Adipose tissue (tissue), 3 donors: ENCODE measurements around the gene MAGEC1. TPM values are rescaled to one million over a fixed set of nuclear protein-coding genes. Genes with fewer than 3 reads are reported as not detected.
"Not testable (repeated sequence)": the region's sequence is repeated elsewhere in the genome, so short reads cannot be mapped to it uniquely, and the experiment has no call there.

ENCODE experiments used
- H3K27ac ChIP-seq: one replicate; pipeline ENCODE4 v1.5.1; 2013; ENCODE audit warnings: low read depth, low read length
- WGBS, 3 donors: extraction: QIAGEN DNeasy Blood & Tissue Kit; methylation state at CpG; one replicate each; pipeline ENCODE4 v1.1.7; 2013; 5-methylcytosine and 5-hydroxymethylcytosine counted together
- polyA plus RNA-seq, 3 donors: library from polyadenylated mRNA; stranded (reverse); fragments of 200-250 nt; gene quantifications; one replicate each; pipeline ENCODE4 v1.2.3, GENCODE V29; 2013
- donor health status: healthy with polysubstance abuse.
- donor health status: Bipolar disorder and iron deficiency.
- donor health status: healthy.

Gene MAGEC1, protein sequence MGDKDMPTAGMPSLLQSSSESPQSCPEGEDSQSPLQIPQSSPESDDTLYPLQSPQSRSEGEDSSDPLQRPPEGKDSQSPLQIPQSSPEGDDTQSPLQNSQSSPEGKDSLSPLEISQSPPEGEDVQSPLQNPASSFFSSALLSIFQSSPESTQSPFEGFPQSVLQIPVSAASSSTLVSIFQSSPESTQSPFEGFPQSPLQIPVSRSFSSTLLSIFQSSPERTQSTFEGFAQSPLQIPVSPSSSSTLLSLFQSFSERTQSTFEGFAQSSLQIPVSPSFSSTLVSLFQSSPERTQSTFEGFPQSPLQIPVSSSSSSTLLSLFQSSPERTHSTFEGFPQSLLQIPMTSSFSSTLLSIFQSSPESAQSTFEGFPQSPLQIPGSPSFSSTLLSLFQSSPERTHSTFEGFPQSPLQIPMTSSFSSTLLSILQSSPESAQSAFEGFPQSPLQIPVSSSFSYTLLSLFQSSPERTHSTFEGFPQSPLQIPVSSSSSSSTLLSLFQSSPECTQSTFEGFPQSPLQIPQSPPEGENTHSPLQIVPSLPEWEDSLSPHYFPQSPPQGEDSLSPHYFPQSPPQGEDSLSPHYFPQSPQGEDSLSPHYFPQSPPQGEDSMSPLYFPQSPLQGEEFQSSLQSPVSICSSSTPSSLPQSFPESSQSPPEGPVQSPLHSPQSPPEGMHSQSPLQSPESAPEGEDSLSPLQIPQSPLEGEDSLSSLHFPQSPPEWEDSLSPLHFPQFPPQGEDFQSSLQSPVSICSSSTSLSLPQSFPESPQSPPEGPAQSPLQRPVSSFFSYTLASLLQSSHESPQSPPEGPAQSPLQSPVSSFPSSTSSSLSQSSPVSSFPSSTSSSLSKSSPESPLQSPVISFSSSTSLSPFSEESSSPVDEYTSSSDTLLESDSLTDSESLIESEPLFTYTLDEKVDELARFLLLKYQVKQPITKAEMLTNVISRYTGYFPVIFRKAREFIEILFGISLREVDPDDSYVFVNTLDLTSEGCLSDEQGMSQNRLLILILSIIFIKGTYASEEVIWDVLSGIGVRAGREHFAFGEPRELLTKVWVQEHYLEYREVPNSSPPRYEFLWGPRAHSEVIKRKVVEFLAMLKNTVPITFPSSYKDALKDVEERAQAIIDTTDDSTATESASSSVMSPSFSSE
- polyA plus RNA-seq, result not detected

DNA sequence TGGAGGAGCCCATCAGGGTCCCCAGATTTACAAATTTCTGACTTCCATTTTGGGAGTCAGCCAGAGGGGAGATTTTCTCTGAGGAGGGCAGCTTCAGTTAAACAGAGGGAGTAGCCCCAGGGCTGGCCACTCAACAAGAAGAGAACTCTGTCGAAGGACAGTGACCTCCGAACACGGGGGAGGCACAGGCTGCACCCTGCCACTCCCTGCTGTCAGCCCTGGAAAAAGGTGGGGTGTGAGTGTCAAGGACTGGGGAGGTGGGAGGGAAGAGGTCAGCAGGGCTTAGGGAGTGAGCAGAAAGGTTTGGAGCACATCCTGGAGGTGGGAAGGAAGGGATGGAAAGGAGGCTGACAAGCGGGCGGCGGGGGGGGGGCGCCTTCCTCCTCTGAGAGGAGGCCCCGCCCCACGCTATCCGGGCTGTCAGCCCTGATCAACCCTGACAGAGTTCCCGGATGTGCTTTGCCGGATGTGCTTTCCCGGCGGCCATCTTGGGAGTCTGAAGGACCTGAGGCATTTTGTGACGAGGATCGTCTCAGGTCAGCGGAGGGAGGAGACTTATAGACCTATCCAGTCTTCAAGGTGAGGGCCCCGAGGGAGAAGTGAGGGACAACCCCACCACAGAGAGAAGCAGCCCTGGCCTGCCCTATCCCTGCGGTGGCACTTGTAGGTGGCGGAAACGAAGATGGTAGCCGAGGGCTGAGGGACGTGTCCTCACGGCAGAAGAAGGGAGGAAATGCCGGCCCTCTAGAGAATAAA lies at the start of gene MAGEC1:
MAGEC1 (plus strand) TSS at position 495 of the 756 bp plus-strand sequence. CDS start 1,179 bp downstream, outside the sequence.
- no peak within 1 kb of the TSS for H3K27ac ChIP-seq
- 89 to 95% (median 92%) methylated on average over 17 to 25 of the region's 25 CpGs for WGBS, 3 donors

GRCh38 chrX:141857479-141857878 lies 46.2 kb upstream of the MAGEC1 start:
- no peak overlapping the region for H3K27ac ChIP-seq
- 30 to 54% (median 31%) methylated on average over 3 of the region's 3 CpGs for WGBS, 3 donors

DNA sequence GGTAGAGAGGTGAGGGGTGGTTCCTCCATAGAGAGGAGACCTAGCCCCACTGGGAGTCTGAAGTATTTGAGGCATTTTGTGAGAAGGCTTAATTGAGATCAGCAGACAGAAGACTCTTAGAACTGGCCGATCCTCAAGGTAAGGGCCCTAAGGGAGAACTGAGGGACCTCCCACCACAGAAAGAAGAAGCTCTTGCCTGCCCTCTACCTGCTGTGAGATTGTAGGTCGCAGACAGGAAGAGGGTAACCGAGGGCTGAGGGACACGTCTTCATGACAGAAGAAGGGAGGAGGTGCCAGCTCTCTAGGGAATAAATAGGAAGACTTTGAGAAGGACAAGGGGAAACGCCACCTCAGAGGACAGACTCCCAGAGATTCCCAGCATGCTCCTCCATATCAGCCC lies 24.1 kb upstream of the MAGEC1 start:
- H3K27ac ChIP-seq, result no peak overlapping the region
- 43 to 72% (median 53%) methylated on average over 3 to 5 of the region's 5 CpGs for WGBS, 3 donors

DNA sequence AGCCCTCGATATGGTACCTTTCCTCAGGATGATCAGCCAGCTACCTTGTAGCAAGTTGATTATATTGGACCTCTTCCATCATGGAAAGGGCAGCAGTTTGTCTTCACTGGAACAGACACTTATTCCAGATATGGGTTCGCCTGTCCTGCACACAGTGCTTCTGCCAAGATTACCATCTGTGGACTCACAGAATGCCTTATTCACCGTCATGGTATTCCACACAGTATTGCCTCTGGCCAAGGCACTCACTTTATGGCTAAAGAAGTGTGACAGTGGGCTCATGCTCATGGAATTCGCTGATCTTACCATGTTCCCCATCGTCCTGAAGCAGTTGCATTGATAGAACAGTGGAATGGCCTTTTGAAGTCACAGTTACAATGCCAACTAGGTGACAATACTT lies 14.9 kb upstream of the MAGEC1 start:
- 62 to 86% (median 82%) methylated on average over 4 to 5 of the region's 5 CpGs for WGBS, 3 donors
- not testable (repeated sequence) for H3K27ac ChIP-seq

GRCh38 chrX:141894733-141895132 lies 9.0 kb upstream of the MAGEC1 start:
- no peak overlapping the region for H3K27ac ChIP-seq
- 75 to 94% (median 86%) methylated on average over 7 of the region's 7 CpGs for WGBS, 3 donors

GRCh38 chrX:141897690-141898089 lies 6.0 kb upstream of the MAGEC1 start:
- 84 to 93% (median 86%) methylated on average over 2 of the region's 2 CpGs for WGBS, 3 donors

GRCh38 chrX:141902366-141902765 lies 1.3 kb upstream of the MAGEC1 start:
- WGBS, 3 donors, result 59 to 83% (median 76%) methylated on average over 4 of the region's 4 CpGs
- no peak overlapping the region for H3K27ac ChIP-seq

More at GRCh38 chrX:141897690-141898089, 6.0 kb upstream of the MAGEC1 start:
- no peak overlapping the region for H3K27ac ChIP-seq

DNA sequence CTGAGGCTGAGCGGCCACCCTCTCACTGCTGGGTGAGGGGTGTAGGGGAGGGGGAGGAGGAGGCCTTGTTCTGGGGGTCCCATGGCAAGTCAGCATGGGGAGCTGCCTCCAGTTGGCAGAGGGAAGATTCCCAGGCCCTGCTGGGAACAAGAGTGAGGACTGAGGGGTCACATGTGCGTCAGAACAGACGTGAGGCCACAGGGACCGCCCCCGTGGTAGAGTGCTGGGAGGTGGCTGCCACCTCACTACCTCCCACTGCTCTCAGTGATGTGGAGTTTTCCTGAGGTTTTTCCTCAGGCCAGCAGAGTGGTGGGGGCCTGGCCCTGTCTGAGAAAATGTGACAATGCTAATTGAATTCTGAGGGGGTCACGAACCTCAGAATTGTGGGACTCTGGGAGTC lies 568 bp downstream of the MAGEC1 start:
- 82 to 88% (median 86%) methylated on average over 3 to 6 of the region's 6 CpGs for WGBS, 3 donors
- no peak overlapping the region for H3K27ac ChIP-seq

- 60 to 77% (median 73%) methylated on average over 3 of the region's 3 CpGs for WGBS, 3 donors
- H3K27ac ChIP-seq, result no peak overlapping the region
Measured at GRCh38 chrX:141917801-141918200, 14.1 kb downstream of the MAGEC1 start.

- 74 to 80% (median 78%) methylated on average over 2 of the region's 2 CpGs for WGBS, 3 donors
- no peak overlapping the region for H3K27ac ChIP-seq
Measured at GRCh38 chrX:141924293-141924692, 20.6 kb downstream of the MAGEC1 start.

- 49 to 67% (median 62%) methylated on average over 3 of the region's 3 CpGs for WGBS, 3 donors
Measured at GRCh38 chrX:141928432-141928831, 24.7 kb downstream of the MAGEC1 start.

GRCh38 chrX:141934059-141934641 lies 30.5 kb downstream of the MAGEC1 start:
- WGBS, 3 donors, result 43 to 61% (median 49%) methylated on average over 2 of the region's 2 CpGs
- H3K27ac ChIP-seq, result no peak overlapping the region

More at GRCh38 chrX:141928432-141928831, 24.7 kb downstream of the MAGEC1 start:
- H3K27ac ChIP-seq, result no peak overlapping the region

GRCh38 chrX:141935645-141936044 lies 32.0 kb downstream of the MAGEC1 start:
- WGBS, 3 donors, result 19 to 87% (median 86%) methylated on average over 2 of the region's 2 CpGs
- H3K27ac ChIP-seq, result no peak overlapping the region

- no peak overlapping the region for H3K27ac ChIP-seq
- WGBS, 3 donors, result 68 to 84% (median 80%) methylated on average over 1 of the region's 1 CpG
Measured at GRCh38 chrX:141936080-141936479, 32.4 kb downstream of the MAGEC1 start.

- 80 to 87% (median 84%) methylated on average over 2 of the region's 2 CpGs for WGBS, 3 donors
- no peak overlapping the region for H3K27ac ChIP-seq
Measured at GRCh38 chrX:141941234-141941633, 37.5 kb downstream of the MAGEC1 start.

- H3K27ac ChIP-seq, result no peak overlapping the region
- WGBS, 3 donors, result 66 to 84% (median 75%) methylated on average over 7 of the region's 7 CpGs
Measured at GRCh38 chrX:141945426-141945825, 41.7 kb downstream of the MAGEC1 start.

DNA sequence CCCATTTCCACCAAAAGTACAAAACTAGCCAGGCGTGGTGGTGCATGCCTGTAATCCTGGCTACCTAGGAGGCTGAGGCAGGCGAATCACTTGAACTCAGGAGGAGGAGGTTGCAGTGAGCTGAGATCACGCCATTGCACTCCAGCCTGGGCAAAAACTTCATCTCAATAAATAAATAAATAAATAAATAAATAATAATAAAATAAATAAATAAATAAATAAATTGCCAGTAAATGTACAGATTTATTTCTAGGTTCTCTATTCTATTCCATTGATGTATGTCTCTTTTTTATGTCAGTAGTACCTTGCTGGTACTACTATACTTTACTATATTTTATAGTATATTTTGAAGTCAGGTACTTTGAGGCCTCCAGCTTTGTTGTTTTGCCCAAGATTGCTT lies 43.7 kb downstream of the MAGEC1 start:
- WGBS, 3 donors, result 76 to 87% (median 85%) methylated on average over 2 to 3 of the region's 3 CpGs
- H3K27ac ChIP-seq, result no peak overlapping the region

DNA sequence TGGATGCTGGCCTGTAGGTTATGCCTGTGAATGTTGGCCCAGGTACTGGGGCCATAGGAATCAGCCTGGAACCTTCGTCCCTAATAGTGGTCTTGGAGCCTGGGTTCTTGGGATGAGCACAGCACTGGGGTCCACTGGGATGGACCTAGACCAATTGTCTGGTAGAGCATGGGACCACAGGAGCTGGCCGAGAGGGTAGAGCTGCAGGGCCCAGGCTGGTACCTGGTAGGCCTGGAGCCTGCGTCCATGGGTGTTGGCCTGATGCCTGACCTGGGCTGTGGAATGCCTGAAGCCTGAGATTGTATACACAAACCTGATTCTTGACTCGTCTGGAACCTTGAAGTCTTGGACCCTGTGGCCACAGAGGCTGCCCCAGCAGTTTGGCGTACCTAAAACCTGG lies 48.9 kb downstream of the MAGEC1 start:
- 81 to 89% (median 82%) methylated on average over 5 of the region's 5 CpGs for WGBS, 3 donors
- H3K27ac ChIP-seq, result no peak overlapping the region
